GM19193 (cell line): ENCODE results near the gene HLA-DMA.

Experiments
- POLR2A ChIP-seq: IDR thresholded peaks from 4 replicates; pipeline ENCODE4 v1.6.1; 2011; ENCODE audit not compliant: insufficient read depth, insufficient read length; ENCODE audit errors: extremely low read depth

The HLA-DMA gene

GRCh38 chr6:32968867-32969684 lies 16.2 kb upstream of the HLA-DMA start:
- TF ChIP-seq POLR2A: peak; percentile 69

GRCh38 chr6:32968093-32968866 lies 15.4 kb upstream of the HLA-DMA start, which contains the start of gene BRD2:
Gene BRD2 (plus strand): TSS chr6:32968594. CDS start chr6:32972899, 4,305 bp downstream.
- peak; percentile 90 for TF ChIP-seq POLR2A

- no peak for TF ChIP-seq POLR2A
Observed at GRCh38 chr6:32967151-32968091, 14.5 kb upstream of the HLA-DMA start.

GRCh38 chr6:32964776-32965175 lies 11.9 kb upstream of the HLA-DMA start:
- TF ChIP-seq POLR2A: no peak

- TF ChIP-seq POLR2A: no peak
Observed at GRCh38 chr6:32963866-32964265, 11.0 kb upstream of the HLA-DMA start.

- TF ChIP-seq POLR2A: no peak
Observed at GRCh38 chr6:32962213-32962826, 9.4 kb upstream of the HLA-DMA start.

GRCh38 chr6:32960563-32960962 lies 7.7 kb upstream of the HLA-DMA start:
- no peak for TF ChIP-seq POLR2A

- no peak for TF ChIP-seq POLR2A
Observed at GRCh38 chr6:32956176-32956575, 3.3 kb upstream of the HLA-DMA start.

GRCh38 chr6:32954986-32955802 lies 2.3 kb upstream of the HLA-DMA start:
- no peak for TF ChIP-seq POLR2A

- TF ChIP-seq POLR2A: no peak
Observed at GRCh38 chr6:32954267-32954666, 1.4 kb upstream of the HLA-DMA start.

- no peak for TF ChIP-seq POLR2A
Observed at GRCh38 chr6:32953775-32954174, 878 bp upstream of the HLA-DMA start.

GRCh38 chr6:32950449-32950848 lies 2.4 kb downstream of the HLA-DMA start:
- no peak for TF ChIP-seq POLR2A

GRCh38 chr6:32950010-32950409 lies 2.9 kb downstream of the HLA-DMA start:
- no peak for TF ChIP-seq POLR2A
